Measurements from ENCODE around the gene TMPRSS13.

The TMPRSS13 gene

GRCh38 chr11:117961896-117962295 is 32.7 kb upstream of the TMPRSS13 start:
- no peak for DNase-seq (ENCODE audit: low read depth)
- no peak overlapping the region for H3K4me3 ChIP-seq (ENCODE audit: low read depth, low read length)
- TF ChIP-seq CTCF (IDR thresholded peaks at IDR 0.05; ENCODE audit: control insufficient read depth, extremely low read depth, insufficient read depth): no peak

- no peak for TF ChIP-seq CTCF (IDR thresholded peaks at IDR 0.05; ENCODE audit: control insufficient read depth, extremely low read depth, insufficient read depth)
- H3K4me3 ChIP-seq (ENCODE audit: low read depth, low read length): no peak overlapping the region
- DNase-seq (ENCODE audit: low read depth): no peak
Observed at GRCh38 chr11:117960406-117960805, 31.2 kb upstream of the TMPRSS13 start.

- no peak for TF ChIP-seq CTCF (IDR thresholded peaks at IDR 0.05; ENCODE audit: control insufficient read depth, extremely low read depth, insufficient read depth)
- DNase-seq (ENCODE audit: low read depth): no peak
- no peak overlapping the region for H3K4me3 ChIP-seq (ENCODE audit: low read depth, low read length)
Observed at GRCh38 chr11:117959438-117960149, 30.4 kb upstream of the TMPRSS13 start.

GRCh38 chr11:117958949-117959348 is 29.7 kb upstream of the TMPRSS13 start:
- no peak overlapping the region for H3K4me3 ChIP-seq (ENCODE audit: low read depth, low read length)
- TF ChIP-seq CTCF (IDR thresholded peaks at IDR 0.05; ENCODE audit: control insufficient read depth, extremely low read depth, insufficient read depth): no peak
- DNase-seq (ENCODE audit: low read depth): no peak

- H3K4me3 ChIP-seq (ENCODE audit: low read depth, low read length): no peak overlapping the region
- TF ChIP-seq CTCF (IDR thresholded peaks at IDR 0.05; ENCODE audit: control insufficient read depth, extremely low read depth, insufficient read depth): no peak
- DNase-seq (ENCODE audit: low read depth): no peak
Observed at GRCh38 chr11:117953024-117953671, 23.9 kb upstream of the TMPRSS13 start.

- TF ChIP-seq CTCF (IDR thresholded peaks at IDR 0.05; ENCODE audit: control insufficient read depth, extremely low read depth, insufficient read depth): no peak
- DNase-seq (ENCODE audit: low read depth): no peak
- no peak overlapping the region for H3K4me3 ChIP-seq (ENCODE audit: low read depth, low read length)
Observed at GRCh38 chr11:117950993-117951961, 22.1 kb upstream of the TMPRSS13 start.
